GM23248 (cell line): Measurements from ENCODE around the gene NUP50. TPM values are rescaled to one million over a fixed set of nuclear protein-coding genes. Genes with fewer than 3 reads are reported as not detected.
A peak's percentile ranks its signal among the peaks of the same experiment; 100 is the strongest.

ENCODE experiments used
- DNase-seq: peaks from one replicate; pipeline ENCODE4 v3.0.0-alpha.2; 2015
- H2AFZ ChIP-seq: fragments of 200-600 bp; sonication (generic); 2 replicates; pipeline ENCODE4 v1.6.1; 2016; ENCODE audit warnings: antibody characterized with exemption
- H3F3A ChIP-seq: fragments of 200-600 bp; sonication (generic); 2 replicates; pipeline ENCODE4 v1.6.1; 2016; ENCODE audit warnings: mild to moderate bottlenecking, antibody characterized with exemption, mixed run types; ENCODE audit not compliant: insufficient read depth
- H3K27ac ChIP-seq: fragments of 200-600 bp; sonication (generic); 2 replicates; pipeline ENCODE4 v1.5.1; 2016; ENCODE audit warnings: mild to moderate bottlenecking
- H3K27me3 ChIP-seq: fragments of 200-600 bp; sonication (generic); replicated peaks from 2 replicates; pipeline ENCODE4 v1.6.1; 2016; ENCODE audit warnings: mild to moderate bottlenecking; ENCODE audit not compliant: insufficient read depth
- H3K36me3 ChIP-seq: fragments of 200-600 bp; sonication (generic); 2 replicates; pipeline ENCODE4 v1.6.1; 2016; ENCODE audit warnings: low read depth, mild to moderate bottlenecking
- H3K4me1 ChIP-seq: fragments of 200-600 bp; sonication (generic); 2 replicates; pipeline ENCODE4 v1.6.1; 2016; ENCODE audit warnings: mild to moderate bottlenecking; ENCODE audit not compliant: insufficient read depth
- H3K4me2 ChIP-seq: fragments of 200-600 bp; sonication (generic); one replicate; pipeline ENCODE4 v1.6.1; 2016; ENCODE audit warnings: mild to moderate bottlenecking; ENCODE audit not compliant: unreplicated experiment
- H3K4me3 ChIP-seq: fragments of 200-600 bp; sonication (generic); 2 replicates; pipeline ENCODE4 v1.5.1; 2016; ENCODE audit warnings: mild to moderate bottlenecking
- H3K79me2 ChIP-seq: fragments of 200-600 bp; sonication (generic); 2 replicates; pipeline ENCODE4 v1.6.1; 2016; ENCODE audit warnings: mild to moderate bottlenecking; ENCODE audit not compliant: insufficient read depth
- H3K9ac ChIP-seq: fragments of 200-600 bp; sonication (generic); 2 replicates; pipeline ENCODE4 v1.6.1; 2016; ENCODE audit warnings: mild to moderate bottlenecking
- H3K9me2 ChIP-seq: fragments of 200-600 bp; sonication (generic); 2 replicates; pipeline ENCODE4 v1.6.1; 2016; ENCODE audit warnings: mixed run types, mild to moderate bottlenecking, moderate library complexity; ENCODE audit not compliant: insufficient read depth
- H3K9me3 ChIP-seq: fragments of 200-600 bp; sonication (generic); one replicate; pipeline ENCODE4 v1.6.1; 2017; ENCODE audit warnings: low read depth
- H4K20me1 ChIP-seq: fragments of 200-600 bp; sonication (generic); 2 replicates; pipeline ENCODE4 v1.6.0; 2016; ENCODE audit not compliant: insufficient read depth
- EZH2 ChIP-seq: fragments of 200-600 bp; sonication (generic); IDR thresholded peaks from 2 replicates; pipeline ENCODE4 v1.6.1; 2018; ENCODE audit warnings: antibody characterized with exemption, mild to moderate bottlenecking; ENCODE audit not compliant: insufficient read depth, poor library complexity, severe bottlenecking
- EZH2phosphoT487 ChIP-seq: fragments of 200-600 bp; sonication (generic); IDR thresholded peaks from 2 replicates; pipeline ENCODE4 v1.6.1; 2018; ENCODE audit warnings: antibody characterized with exemption, moderate library complexity, mild to moderate bottlenecking, low read depth; ENCODE audit not compliant: insufficient read depth
- WGBS, 2 experiments: methylation state at CpG; one replicate each; pipeline ENCODE4 v1.1.6; 2015 to 2017; ENCODE audit warnings: low lambda C conversion rate in 2 of 2, low coverage in 1 of 2; ENCODE audit errors: missing lambda C conversion rate in 2 of 2; 5-methylcytosine and 5-hydroxymethylcytosine counted together
- in situ Hi-C: fragments of 300-500 bp; cut with MboI; formaldehyde crosslinking; loops from 2 replicates; pipeline ENCODE4 v1.15.0; 2020
- polyA plus RNA-seq: library from polyadenylated mRNA; unstranded; fragments of >200 nt; fragmentation: Nextera tagmentation; extraction: Ambion mirVana; gene quantifications from 2 replicates; pipeline ENCODE4 v1.2.1, GENCODE V29; 2016
- total RNA-seq: library from RNA; depleted of rRNA; stranded (reverse); fragments of >200 nt; shearing (Covaris generic); gene quantifications from 2 replicates; pipeline ENCODE4 v1.2.3, GENCODE V29; 2014

NUP50 gene
- total and polyA plus RNA-seq, 2 experiments from 2014 or later: 22.3 to 30.8 TPM

DNA sequence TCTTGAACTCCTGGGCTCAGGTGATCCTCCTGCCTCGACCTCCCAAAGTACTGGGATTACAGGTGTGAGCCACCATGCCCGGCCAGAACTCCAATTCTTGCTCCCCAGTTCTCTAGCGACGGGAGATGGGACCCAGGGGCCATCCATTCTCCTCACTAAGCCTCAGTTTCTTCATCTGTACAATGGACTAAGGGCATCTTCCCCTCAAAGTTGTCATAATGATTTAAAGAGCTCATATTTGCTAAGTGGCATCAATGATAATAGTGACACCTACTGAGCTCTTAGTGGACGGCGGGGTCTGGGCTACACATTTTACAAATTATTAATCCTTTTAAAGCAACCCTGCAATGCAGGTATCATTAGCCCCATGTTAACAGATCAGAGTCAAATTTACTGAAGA, 42.5 kb downstream of the NUP50 start:
- no peaks in the 10 kb centered on the region for H3K9me3 ChIP-seq
- no peak overlapping the region for H2AFZ ChIP-seq
- no peak overlapping the region for H3K9ac ChIP-seq
- H3K27me3 ChIP-seq: no peaks in the 10 kb centered on the region
- peaks cover 5% of the 10 kb centered on the region for H3F3A ChIP-seq
- no peaks in the 10 kb centered on the region; the same call in 1 of the 2 replicates for H3K79me2 ChIP-seq
- peaks cover 20% of the 10 kb centered on the region for H3K4me1 ChIP-seq
- H3K4me2 ChIP-seq: no peak overlapping the region
- 91 to 94% methylated on average over 6 of the region's 6 CpGs for WGBS, 2 experiments
- no peak for DNase-seq
- H3K36me3 ChIP-seq: no peaks in the 10 kb centered on the region
- in situ Hi-C loops: no loop called here
- no peaks in the 10 kb centered on the region for H3K9me2 ChIP-seq
- no peak for TF ChIP-seq EZH2phosphoT487
- TF ChIP-seq EZH2: no peak
- H3K4me3 ChIP-seq: no peak overlapping the region
- no peaks in the 10 kb centered on the region for H4K20me1 ChIP-seq
- no peak overlapping the region for H3K27ac ChIP-seq

DNA sequence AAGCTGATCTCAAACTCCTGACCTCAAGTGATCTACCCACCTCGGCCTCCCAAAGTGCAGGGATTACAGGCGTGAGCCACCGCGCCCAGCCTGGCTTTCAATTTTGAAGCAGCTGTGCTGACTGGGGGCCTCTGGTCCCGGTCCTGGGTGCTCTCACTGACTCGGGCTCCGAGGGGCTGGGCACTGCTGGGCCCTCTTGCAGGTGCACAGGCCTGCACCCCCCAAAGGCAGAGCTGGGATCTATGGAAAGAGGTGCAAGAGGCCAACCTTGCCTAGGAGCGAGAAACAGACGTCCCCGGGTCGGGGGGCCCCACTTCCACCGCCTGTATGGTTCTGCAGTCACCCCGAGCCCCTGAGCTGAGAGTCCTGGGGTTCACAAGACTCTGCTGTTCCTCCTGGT, 43.8 kb downstream of the NUP50 start:
- H2AFZ ChIP-seq: no peak overlapping the region
- H3F3A ChIP-seq: peaks cover 14% of the 10 kb centered on the region
- no peak overlapping the region for H3K9ac ChIP-seq
- H3K4me2 ChIP-seq: no peak overlapping the region
- H3K4me1 ChIP-seq: peaks cover 29% of the 10 kb centered on the region
- H3K36me3 ChIP-seq: no peaks in the 10 kb centered on the region
- H3K79me2 ChIP-seq: no peaks in the 10 kb centered on the region; the same call in 1 of the 2 replicates
- no peak overlapping the region for H3K27ac ChIP-seq
- H3K9me3 ChIP-seq: no peaks in the 10 kb centered on the region
- 93 to 94% methylated on average over 12 to 13 of the region's 13 CpGs for WGBS, 2 experiments
- H3K27me3 ChIP-seq: no peaks in the 10 kb centered on the region
- H4K20me1 ChIP-seq: no peaks in the 10 kb centered on the region
- H3K9me2 ChIP-seq: no peaks in the 10 kb centered on the region
- no peak for DNase-seq
- in situ Hi-C loops: no loop called here
- TF ChIP-seq EZH2phosphoT487 (no peak), EZH2 (no peak)
- H3K4me3 ChIP-seq: no peak overlapping the region

DNA sequence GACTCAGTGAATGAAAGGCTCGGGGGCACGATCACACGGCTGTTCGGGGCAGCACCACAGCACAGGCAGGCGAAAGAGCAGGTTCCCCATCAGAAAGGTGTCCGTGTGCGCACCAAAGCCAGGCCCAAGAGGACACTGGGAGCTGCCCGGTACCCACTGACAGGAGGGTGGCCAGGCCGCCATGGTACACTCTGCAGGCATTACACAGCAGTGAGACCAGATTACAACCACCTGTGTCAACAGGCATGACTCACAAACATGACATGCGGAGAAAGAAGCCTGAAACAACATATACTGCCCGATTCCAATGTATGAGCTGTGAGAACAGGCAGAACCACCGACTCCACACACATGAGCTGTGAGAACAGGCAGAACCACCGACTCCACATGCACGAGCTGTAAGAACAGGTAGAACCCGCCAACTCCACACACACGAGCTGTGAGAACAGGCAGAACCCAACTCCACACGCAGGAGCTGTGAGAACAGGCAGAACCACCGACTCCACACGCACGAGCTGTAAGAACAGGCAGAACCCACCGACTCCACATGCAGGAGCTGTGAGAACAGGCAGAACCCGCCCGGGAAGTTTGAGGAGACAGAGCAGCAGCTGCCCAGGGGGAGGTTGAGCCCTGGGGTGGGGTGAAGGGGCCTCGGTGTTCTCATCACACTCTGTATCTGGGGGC, 44.4 kb downstream of the NUP50 start:
- Histone ChIP-seq H4K20me1 (no peaks in the 10 kb centered on the region), H3K36me3 (no peaks in the 10 kb centered on the region), H2AFZ (no peak overlapping the region), H3K27ac (no peak overlapping the region), H3K79me2 (no peaks in the 10 kb centered on the region; the same call in 1 of the 2 replicates), H3K9me2 (no peaks in the 10 kb centered on the region), H3K9ac (no peak overlapping the region), H3K27me3 (no peaks in the 10 kb centered on the region), H3K9me3 (no peaks in the 10 kb centered on the region), H3K4me2 (no peak overlapping the region), H3K4me1 (peaks cover 33% of the 10 kb centered on the region), H3F3A (peaks cover 19% of the 10 kb centered on the region), H3K4me3 (no peak overlapping the region)
- 74 to 76% methylated on average over 24 of the region's 24 CpGs for WGBS, 2 experiments
- in situ Hi-C loops: no loop called here
- no peak for TF ChIP-seq EZH2
- peak; percentile 56 for DNase-seq

DNA sequence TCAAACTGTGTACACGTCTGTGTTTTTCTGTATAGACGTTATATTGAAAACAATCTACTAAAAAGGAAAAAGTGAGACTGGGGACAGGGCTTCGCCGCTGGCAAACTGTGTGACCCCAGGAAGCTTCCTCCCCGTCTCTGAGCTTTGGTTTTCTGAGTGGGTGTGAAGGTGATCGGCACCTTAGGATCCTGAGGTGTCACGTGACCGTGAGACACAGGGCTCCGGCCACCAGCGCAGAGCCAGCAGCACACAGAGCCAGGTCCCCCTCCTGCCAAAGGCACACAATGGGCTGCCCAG, 44.9 kb downstream of the NUP50 start:
- Histone ChIP-seq H3K36me3 (no peaks in the 10 kb centered on the region), H3K9me2 (no peaks in the 10 kb centered on the region), H3K9ac (no peak overlapping the region), H3K79me2 (no peaks in the 10 kb centered on the region; the same call in 1 of the 2 replicates), H3K4me1 (peaks cover 38% of the 10 kb centered on the region), H3K27ac (no peak overlapping the region), H4K20me1 (no peaks in the 10 kb centered on the region), H2AFZ (no peak overlapping the region), H3K4me3 (no peak overlapping the region), H3K4me2 (no peak overlapping the region), H3K27me3 (no peaks in the 10 kb centered on the region), H3F3A (peaks cover 23% of the 10 kb centered on the region), H3K9me3 (no peaks in the 10 kb centered on the region)
- TF ChIP-seq EZH2phosphoT487 (no peak), EZH2 (no peak)
- no peak for DNase-seq
- in situ Hi-C loops: no loop called here
- WGBS, 2 experiments: 63 to 69% methylated on average over 10 of the region's 10 CpGs
